OCI-LY7 (cell line): Measurements from ENCODE around the gene MACF1. TPM values are rescaled to one million over a fixed set of nuclear protein-coding genes. Genes with fewer than 3 reads are reported as not detected.

Experiments used
- BruUV-seq: library from RNA; stranded (reverse); fragments of 400-500 nt; replicated peaks from 2 replicates; lab custom pipeline; 2021; lab: Mats Ljungman, UMichigan
- CTCF ChIA-PET: fragments of 300-600 bp; sonication (Branson Sonifier 250); formaldehyde crosslinking; loops from one replicate; lab custom pipeline; 2022; ENCODE audit warnings: antibody characterized with exemption; ENCODE audit not compliant: unreplicated experiment; lab: Charles Lee
- POLR2A ChIA-PET: fragments of 300-600 bp; sonication (Branson Sonifier 250); formaldehyde crosslinking; loops from one replicate; lab custom pipeline; 2022; ENCODE audit warnings: antibody characterized with exemption; lab: Charles Lee
- DNase-seq: peaks from one replicate; pipeline ENCODE4 v3.0.0-alpha.2; 2015; ENCODE audit warnings: low spot score
- H2AFZ ChIP-seq: fragments of 200-600 bp; sonication (generic), shearing (Covaris generic); 2 replicates; pipeline ENCODE4 v1.6.1; 2014; ENCODE audit warnings: mild to moderate bottlenecking, antibody characterized with exemption, low read length, moderate library complexity
- H3K27ac ChIP-seq: fragments of 200-600 bp; sonication (generic); 2 replicates; pipeline ENCODE4 v1.5.1; 2014; ENCODE audit warnings: mixed run types, low read depth, mild to moderate bottlenecking, moderate library complexity, low read length, inconsistent platforms; ENCODE audit not compliant: poor library complexity, severe bottlenecking
- H3K36me3 ChIP-seq: fragments of 200-600 bp; sonication (generic); 2 replicates; pipeline ENCODE4 v1.6.1; 2014; ENCODE audit warnings: mild to moderate bottlenecking, antibody characterized with exemption, low read length, moderate library complexity, mixed read lengths; ENCODE audit not compliant: insufficient read depth
- H3K4me1 ChIP-seq: fragments of 200-600 bp; sonication (generic); 2 replicates; pipeline ENCODE4 v1.5.1; 2014; ENCODE audit warnings: mild to moderate bottlenecking, low read length; ENCODE audit not compliant: insufficient read depth, poor library complexity, severe bottlenecking
- H3K4me2 ChIP-seq: fragments of 200-600 bp; sonication (generic); 2 replicates; pipeline ENCODE4 v1.6.1; 2014; ENCODE audit warnings: mild to moderate bottlenecking, low read length
- H3K4me3 ChIP-seq: fragments of 200-600 bp; sonication (generic); 2 replicates; pipeline ENCODE4 v1.5.1; 2014; ENCODE audit warnings: mild to moderate bottlenecking, low read depth, low read length; ENCODE audit not compliant: poor library complexity, severe bottlenecking
- H3K79me2 ChIP-seq: fragments of 200-600 bp; sonication (generic); 2 replicates; pipeline ENCODE4 v1.6.1; 2016; ENCODE audit warnings: low read depth, mild to moderate bottlenecking, low read length, moderate library complexity, mixed read lengths; ENCODE audit not compliant: insufficient read depth
- H3K9me2 ChIP-seq: fragments of 200-600 bp; sonication (generic); 2 replicates; pipeline ENCODE4 v1.6.1; 2016; ENCODE audit warnings: mild to moderate bottlenecking, low read length, mixed read lengths; ENCODE audit not compliant: insufficient read depth
- H3K9me3 ChIP-seq: fragments of 200-600 bp; sonication (generic); 2 replicates; pipeline ENCODE4 v1.6.1; 2014; ENCODE audit warnings: mild to moderate bottlenecking, mixed run types, low read length, mixed read lengths
- H4K20me1 ChIP-seq: fragments of 200-600 bp; sonication (generic); 2 replicates; pipeline ENCODE4 v1.6.1; 2014; ENCODE audit warnings: mild to moderate bottlenecking, antibody characterized with exemption, low read length, moderate library complexity, mixed read lengths; ENCODE audit not compliant: insufficient read depth
- CTCF ChIP-seq: fragments of 200-600 bp; sonication (generic); conservative IDR thresholded peaks from 2 replicates; pipeline ENCODE4 v1.5.1; 2014; ENCODE audit warnings: mild to moderate bottlenecking, antibody characterized with exemption, low read length, moderate library complexity, mixed read lengths
- EZH2phosphoT487 ChIP-seq: fragments of 200-600 bp; sonication (generic); IDR thresholded peaks from 2 replicates; pipeline ENCODE4 v1.6.1; 2018; ENCODE audit warnings: low read depth, borderline replicate concordance, mild to moderate bottlenecking, mixed run types, antibody characterized with exemption, low read length, moderate library complexity, mixed read lengths
- intact Hi-C: fragments of 100-400 bp; cut with micrococcal nuclease; formaldehyde crosslinking; loops from one replicate; pipeline ENCODE4 v1.10.0; 2022; ENCODE audit not compliant: unreplicated experiment
- total RNA-seq, 2 experiments: library from RNA; depleted of rRNA in 1 of 2; stranded (reverse); fragments of >200 nt in 1 of 2; shearing (Covaris generic) in 1 of 2; gene quantifications; 2 replicates each; pipeline ENCODE4 v1.2.3, GENCODE V29; 2014 to 2022

MACF1 gene
- total RNA-seq, 2 experiments from 2014 or later = 211 to 220 TPM

DNA sequence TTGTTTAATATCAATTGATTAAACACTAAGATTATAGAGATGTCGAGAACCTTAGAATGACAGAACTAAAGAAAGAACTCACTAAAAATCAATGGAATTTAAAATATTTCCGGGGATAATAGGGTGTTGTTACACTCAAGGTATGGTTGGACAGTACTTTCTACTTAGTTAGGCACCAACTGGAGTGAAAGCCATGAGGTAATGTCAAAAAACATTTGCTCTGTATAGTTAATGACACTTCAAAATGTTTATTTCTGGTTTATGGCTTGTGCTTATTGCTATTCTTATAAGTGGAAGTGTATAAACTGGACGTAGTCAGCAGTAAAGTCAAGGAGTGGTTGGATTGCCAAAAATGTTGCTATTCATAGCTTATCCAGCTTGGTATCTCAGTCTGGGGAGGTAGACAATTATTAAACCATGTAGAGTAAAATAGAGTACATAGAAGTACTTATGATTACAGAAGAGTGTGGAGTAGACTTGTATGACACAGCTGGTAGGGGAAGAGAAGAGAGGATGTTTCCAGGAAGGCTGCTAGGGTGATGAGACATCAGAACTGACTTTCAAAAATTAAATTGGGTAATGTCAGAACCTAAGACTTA, 230.4 kb downstream of the MACF1 start:
- no peaks in the 10 kb centered on the region for H3K79me2 ChIP-seq
- POLR2A ChIA-PET = interaction anchor here (0.7 kb wide), 1 partner anchor 526 kb away, joined by 4 read pairs; no protein-coding TSS in a partner anchor
- CTCF ChIA-PET = no interaction called here
- no peak overlapping the region for H3K27ac ChIP-seq
- H3K9me3 ChIP-seq = no peaks in the 10 kb centered on the region
- H3K4me1 ChIP-seq = no peaks in the 10 kb centered on the region
- no peak overlapping the region for H2AFZ ChIP-seq
- H4K20me1 ChIP-seq = no peaks in the 10 kb centered on the region
- H3K36me3 ChIP-seq = peaks cover 90% of the 10 kb centered on the region
- H3K9me2 ChIP-seq = no peaks in the 10 kb centered on the region
- intact Hi-C loops = no loop called here
- no TSS peak for BruUV-seq
- no peak for TF ChIP-seq EZH2phosphoT487
- no peak for TF ChIP-seq CTCF
- H3K4me2 ChIP-seq = no peak overlapping the region
- no peak for DNase-seq
- no peak overlapping the region for H3K4me3 ChIP-seq

GRCh38 chr1:39435597-39435996, 231.1 kb downstream of the MACF1 start:
- H3K79me2 ChIP-seq = no peaks in the 10 kb centered on the region
- no TSS peak for BruUV-seq
- H4K20me1 ChIP-seq = no peaks in the 10 kb centered on the region
- H2AFZ ChIP-seq = no peak overlapping the region
- TF ChIP-seq CTCF = no peak
- TF ChIP-seq EZH2phosphoT487 = no peak
- no peak overlapping the region for H3K4me2 ChIP-seq
- POLR2A ChIA-PET = interaction anchor here (0.6 kb wide), 1 partner anchor 307 kb away, joined by 3 read pairs; no protein-coding TSS in a partner anchor
- H3K27ac ChIP-seq = no peak overlapping the region
- no peaks in the 10 kb centered on the region for H3K9me3 ChIP-seq
- H3K9me2 ChIP-seq = no peaks in the 10 kb centered on the region
- peaks cover 90% of the 10 kb centered on the region for H3K36me3 ChIP-seq
- CTCF ChIA-PET = no interaction called here
- H3K4me3 ChIP-seq = no peak overlapping the region
- no peak for DNase-seq
- H3K4me1 ChIP-seq = no peaks in the 10 kb centered on the region
- intact Hi-C loops = no loop called here

DNA sequence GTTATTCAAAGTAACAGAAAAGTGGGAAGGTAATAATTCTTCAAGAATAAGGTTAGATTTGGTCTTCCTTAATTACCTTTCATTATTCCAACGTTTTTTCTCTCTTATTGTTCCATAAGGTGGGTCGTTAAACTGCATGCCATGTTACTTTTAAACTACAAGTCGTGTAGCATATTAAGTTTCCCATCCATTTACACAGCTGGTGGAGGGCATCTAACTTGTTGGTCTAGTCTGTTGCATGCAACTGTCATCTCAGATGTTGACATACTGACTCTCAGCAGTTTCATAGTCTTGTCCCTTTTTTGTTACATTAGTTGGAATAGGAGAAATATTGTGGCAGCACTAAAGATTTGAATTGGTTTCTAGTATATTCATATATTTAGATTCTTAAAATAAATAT, 232.3 kb downstream of the MACF1 start:
- Histone ChIP-seq H3K27ac (no peak overlapping the region), H3K79me2 (no peaks in the 10 kb centered on the region), H3K9me3 (no peaks in the 10 kb centered on the region), H3K4me2 (no peak overlapping the region), H2AFZ (no peak overlapping the region), H3K4me3 (no peak overlapping the region), H4K20me1 (no peaks in the 10 kb centered on the region), H3K4me1 (no peaks in the 10 kb centered on the region), H3K36me3 (peaks cover 88% of the 10 kb centered on the region), H3K9me2 (no peaks in the 10 kb centered on the region)
- TSS peak; percentile 40 for BruUV-seq
- TF ChIP-seq CTCF (no peak), EZH2phosphoT487 (no peak)
- DNase-seq = no peak
- POLR2A ChIA-PET = interaction anchor here (0.6 kb wide), 1 partner anchor 267 kb away, joined by 4 read pairs; no protein-coding TSS in a partner anchor
- CTCF ChIA-PET = no interaction called here
- intact Hi-C loops = no loop called here
